K562 (cell line): Measurements from ENCODE around the gene CD84. TPM values are rescaled to one million over a fixed set of nuclear protein-coding genes. Genes with fewer than 3 reads are reported as not detected.

Experiments used
- ATF6 ChIP-seq: sonication (generic); formaldehyde crosslinking; IDR thresholded peaks from 2 replicates; pipeline ENCODE4 v1.4.0; 2020; ENCODE audit warnings: mild to moderate bottlenecking, missing genetic modification reagents
- CCNT2 ChIP-seq: IDR thresholded peaks from 2 replicates; pipeline ENCODE4 v1.6.1; 2011; ENCODE audit warnings: borderline replicate concordance, low read depth, mild to moderate bottlenecking, moderate library complexity, mixed read lengths, low read length; ENCODE audit not compliant: insufficient read length; ENCODE audit errors: extremely low read depth
- CTBP1 ChIP-seq: fragments of 450-650 bp; IDR thresholded peaks from 2 replicates; pipeline ENCODE4 v1.6.1; 2016; ENCODE audit warnings: borderline replicate concordance
- ESRRB ChIP-seq: fragments of 250-450 bp; sonication (Bioruptor Pico); IDR thresholded peaks from 2 replicates; pipeline ENCODE4 v1.5.0; 2020; ENCODE audit warnings: mild to moderate bottlenecking, moderate library complexity, borderline replicate concordance
- HDAC8 ChIP-seq: fragments of 450-650 bp; IDR thresholded peaks from 2 replicates; pipeline ENCODE4 v1.6.1; 2016; ENCODE audit warnings: mild to moderate bottlenecking, missing genetic modification characterization, moderate library complexity, missing compliant biosample characterization
- MCM5 ChIP-seq: fragments of 450-650 bp; IDR thresholded peaks from 2 replicates; pipeline ENCODE4 v1.6.1; 2016; ENCODE audit warnings: low read depth
- MXD1 ChIP-seq: fragments of 250-450 bp; sonication (Bioruptor Pico); IDR thresholded peaks from 2 replicates; pipeline ENCODE4 v1.8.0; 2021; ENCODE audit warnings: borderline replicate concordance, mild to moderate bottlenecking, moderate library complexity; ENCODE audit not compliant: poor library complexity, severe bottlenecking
- NCOA6 ChIP-seq: fragments of 450-650 bp; IDR thresholded peaks from 2 replicates; pipeline ENCODE4 v1.6.1; 2017; ENCODE audit warnings: mild to moderate bottlenecking
- RREB1 ChIP-seq: fragments of 250-450 bp; sonication (Bioruptor Pico); IDR thresholded peaks from 2 replicates; pipeline ENCODE4 v1.4.0; 2020
- ZBTB33 ChIP-seq: sonication (generic); formaldehyde crosslinking; IDR thresholded peaks from 2 replicates; pipeline ENCODE4 v1.8.1; 2023; ENCODE audit warnings: mild to moderate bottlenecking, missing genetic modification reagents
- ZNF212 ChIP-seq: fragments of 450-650 bp; formaldehyde crosslinking; IDR thresholded peaks from 2 replicates; pipeline ENCODE4 v1.4.0; 2020; ENCODE audit warnings: mild to moderate bottlenecking
- ZNF239 ChIP-seq: fragments of 250-450 bp; sonication (Bioruptor Pico); IDR thresholded peaks from 2 replicates; pipeline ENCODE4 v1.4.0; 2020; ENCODE audit warnings: mild to moderate bottlenecking
- ZNF311 ChIP-seq: fragments of 250-450 bp; sonication (Bioruptor Pico); IDR thresholded peaks from 2 replicates; pipeline ENCODE4 v1.4.0; 2020; ENCODE audit warnings: mild to moderate bottlenecking, moderate library complexity
- ZNF561 ChIP-seq: fragments of 450-650 bp; formaldehyde crosslinking; conservative IDR thresholded peaks from 2 replicates; pipeline ENCODE4 v1.4.0; 2020; ENCODE audit warnings: mild to moderate bottlenecking, moderate library complexity
- ZNF707 ChIP-seq: fragments of 250-450 bp; sonication (Bioruptor Pico); conservative IDR thresholded peaks from 2 replicates; pipeline ENCODE4 v1.8.0; 2022; ENCODE audit warnings: inconsistent platforms, mild to moderate bottlenecking, moderate library complexity
- ZNF79 ChIP-seq: fragments of 250-450 bp; sonication (Bioruptor Pico); IDR thresholded peaks from 2 replicates; pipeline ENCODE4 v1.4.0; 2020; ENCODE audit warnings: low read depth, mild to moderate bottlenecking, moderate library complexity
- polyA plus RNA-seq, 8 experiments: library from polyadenylated mRNA; depleted of rRNA in 4 of 8; stranded (reverse) in 5 of 8; unstranded in 3 of 8; fragments of >200 nt; fragmentation: Nextera tagmentation in 2 of 8; fragmentation: Illumina TruSeq in 1 of 8; extraction: Ambion mirVana in 2 of 8; extraction: Trizol in 1 of 8; gene quantifications; 2 replicates each; pipeline versions ENCODE4 v1.2.1 to v1.2.3, GENCODE V29; 2011 to 2014; ENCODE audit warnings: inconsistent platforms in 1 of 8, missing spikeins in 1 of 8
- total RNA-seq, 7 experiments: library from RNA; depleted of rRNA in 6 of 7; stranded (reverse); fragments of >200 nt in 6 of 7; fragmentation: Illumina TruSeq in 2 of 7; extraction: Trizol in 2 of 7; gene quantifications; 2 replicates each; pipeline versions ENCODE4 v1.2.1 to v1.2.3, GENCODE V29; 2011 to 2021; ENCODE audit warnings: low replicate concordance in 1 of 7

The CD84 gene
- total and polyA plus RNA-seq, 9 of the 15 experiments (the other 6 are each of a cell fraction or from before 2014, with no cell fraction given): 0.82 to 6.8 (median 2.0) TPM

GRCh38 chr1:160548960-160549664 lies 30.2 kb downstream of the CD84 start (continued):
- TF ChIP-seq RREB1: no peak
- TF ChIP-seq ZNF239 (CRISPR knock-in tag): peak; percentile 66; the same call in 1 of the 2 replicates
- TF ChIP-seq ZNF311 (CRISPR knock-in tag): peak; percentile 79; the same call in 1 of the 2 replicates
- TF ChIP-seq MCM5: no peak
- no peak for TF ChIP-seq NCOA6
- no peak for TF ChIP-seq ATF6
- no peak for TF ChIP-seq ZNF561
- no peak for TF ChIP-seq ZBTB33 (CRISPR knock-in tag)
- TF ChIP-seq ZNF707 (CRISPR knock-in tag): no peak
- TF ChIP-seq ZNF212 (CRISPR knock-in tag): 0 out of 2 replicates have a peak, but pooled peaks have one; percentile 49
- no peak for TF ChIP-seq MXD1 (CRISPR knock-in tag)
- TF ChIP-seq HDAC8 (tag): no peak
- no peak for TF ChIP-seq ESRRB (CRISPR knock-in tag)
- peak; percentile 28; the same call in 1 of the 2 replicates for TF ChIP-seq CTBP1
- TF ChIP-seq ZNF79 (CRISPR knock-in tag): peak; percentile 65; the same call in 1 of the 2 replicates
- no peak for TF ChIP-seq CCNT2
